Keratinocyte (primary cell): Measurements from ENCODE around the gene ME1.

Source experiments
- CTCF ChIP-seq, 3 experiments: IDR thresholded peaks in 1 of 3; conservative IDR thresholded peaks in 1 of 3; optimal IDR thresholded peaks in 1 of 3; 2 replicates in 2 of 3; 3 replicates in 1 of 3; pipeline versions ENCODE3 to v1.5.1; 2011; ENCODE audit warnings: low read length in 3 of 3, mild to moderate bottlenecking in 3 of 3, moderate library complexity in 2 of 3, control low read depth in 1 of 3, inconsistent platforms in 1 of 3; ENCODE audit not compliant: insufficient read depth in 2 of 3; ENCODE audit errors: extremely low read depth in 1 of 3
- EZH2 ChIP-seq: IDR thresholded peaks from one replicate; pipeline ENCODE4 v1.6.1; 2012; ENCODE audit warnings: inconsistent platforms, mild to moderate bottlenecking, low read length, moderate library complexity

GRCh38 chr6:83193747-83194566, 236.9 kb downstream of the ME1 start:
- no peak for TF ChIP-seq CTCF (optimal IDR thresholded peaks at IDR 0.05 in 1 of 3, IDR thresholded peaks at IDR 0.05 in 1 of 3, conservative IDR thresholded peaks at IDR 0.05 in 1 of 3; ENCODE audit: extremely low read depth in 1 of 3, insufficient read depth in 2 of 3, low read length in 3 of 3)
- no peak for TF ChIP-seq EZH2
